GM21786 (cell line): ENCODE data around the gene MAML3.

ENCODE experiments used
- ATAC-seq: cut with Tn5 transposase; IDR thresholded peaks from one replicate; pipeline ENCODE4 v1.9.1; 2021; ENCODE audit not compliant: unreplicated experiment

The MAML3 gene

GRCh38 chr4:140102421-140102820 is 51.6 kb downstream of the MAML3 start:
- no peak for ATAC-seq

- ATAC-seq = no peak
Measured at GRCh38 chr4:140100771-140101170, 53.2 kb downstream of the MAML3 start.

- ATAC-seq = no peak
Measured at GRCh38 chr4:140099983-140100382, 54.0 kb downstream of the MAML3 start.

GRCh38 chr4:140098455-140099160 is 55.4 kb downstream of the MAML3 start:
- no peak for ATAC-seq

GRCh38 chr4:140097572-140097971 is 56.4 kb downstream of the MAML3 start:
- ATAC-seq = no peak

- ATAC-seq = no peak
Measured at GRCh38 chr4:140096921-140097320, 57.1 kb downstream of the MAML3 start.

- no peak for ATAC-seq
Measured at GRCh38 chr4:140096483-140096861, 57.5 kb downstream of the MAML3 start.

- ATAC-seq = no peak
Measured at GRCh38 chr4:140095694-140096482, 58.1 kb downstream of the MAML3 start.

- ATAC-seq = no peak
Measured at GRCh38 chr4:140094438-140095420, 59.3 kb downstream of the MAML3 start.

- ATAC-seq = no peak
Measured at GRCh38 chr4:140092094-140092851, 61.7 kb downstream of the MAML3 start.

- ATAC-seq = no peak
Measured at GRCh38 chr4:140091305-140091704, 62.7 kb downstream of the MAML3 start.

GRCh38 chr4:140090215-140090731 is 63.7 kb downstream of the MAML3 start:
- ATAC-seq = no peak

GRCh38 chr4:140089216-140089615 is 64.8 kb downstream of the MAML3 start:
- no peak for ATAC-seq

GRCh38 chr4:140088323-140088967 is 65.5 kb downstream of the MAML3 start:
- ATAC-seq = no peak

- ATAC-seq = no peak
Measured at GRCh38 chr4:140085881-140086280, 68.1 kb downstream of the MAML3 start.

- no peak for ATAC-seq
Measured at GRCh38 chr4:140085062-140085622, 68.8 kb downstream of the MAML3 start.

GRCh38 chr4:140084385-140084784 is 69.6 kb downstream of the MAML3 start:
- no peak for ATAC-seq

GRCh38 chr4:140082391-140082755 is 71.6 kb downstream of the MAML3 start:
- ATAC-seq = no peak

GRCh38 chr4:140081641-140082390 is 72.2 kb downstream of the MAML3 start:
- ATAC-seq = no peak
